Cardiac muscle cell (in vitro differentiated cells and primary cell): ENCODE results near the gene LHX4. TPM values are rescaled to one million over a fixed set of nuclear protein-coding genes. Genes with fewer than 3 reads are reported as not detected.

Experiments used
- DNase-seq, 2 donors: peaks; one replicate each; pipeline versions ENCODE4 v3.0.0 to v3.0.0-alpha.2; 2010 to 2017; ENCODE audit warnings: low read depth in 1 of 2, low spot score in 1 of 2
- H3K27ac ChIP-seq: fragments of 200-600 bp; sonication (generic); 2 replicates; pipeline ENCODE4 v1.5.1; 2016
- H3K27me3 ChIP-seq: fragments of 200-600 bp; sonication (generic); 2 replicates; pipeline ENCODE4 v1.6.0; 2016; ENCODE audit warnings: control low read depth
- H3K36me3 ChIP-seq: fragments of 200-600 bp; sonication (generic); 2 replicates; pipeline ENCODE4 v1.5.1; 2016; ENCODE audit warnings: control low read depth
- H3K4me1 ChIP-seq: fragments of 200-600 bp; sonication (generic); 2 replicates; pipeline ENCODE4 v1.8.1; 2017; ENCODE audit warnings: low read depth, mild to moderate bottlenecking, mixed run types
- H3K4me3 ChIP-seq: fragments of 200-600 bp; sonication (generic); 2 replicates; pipeline ENCODE4 v1.5.1; 2016; ENCODE audit warnings: mild to moderate bottlenecking
- H3K9me3 ChIP-seq: fragments of 200-600 bp; sonication (generic); 2 replicates; pipeline ENCODE4 v1.5.1; 2017; ENCODE audit warnings: low read depth, mild to moderate bottlenecking, control low read depth
- CTCF ChIP-seq: IDR thresholded peaks from 2 replicates; pipeline ENCODE4 v1.5.1; 2012; ENCODE audit warnings: low read depth, mild to moderate bottlenecking, low read length
- polyA plus RNA-seq: library from polyadenylated mRNA; unstranded; fragments of >200 nt; fragmentation: Nextera tagmentation; extraction: Ambion mirVana; gene quantifications from 2 replicates; pipeline ENCODE4 v1.2.1, GENCODE V29; 2016
- total RNA-seq: library from RNA; depleted of rRNA; stranded (reverse); fragments of >200 nt; gene quantifications from 2 replicates; pipeline ENCODE4 v1.2.3, GENCODE V29; 2016

The LHX4 gene
- total and polyA plus RNA-seq, 2 experiments from 2014 or later = 0.20 TPM; not detected in 1

- Histone ChIP-seq H3K27ac (no peak overlapping the region), H3K4me3 (no peak overlapping the region), H3K9me3 (no peaks in the 10 kb centered on the region), H3K4me1 (no peaks in the 10 kb centered on the region), H3K36me3 (no peaks in the 10 kb centered on the region), H3K27me3 (no peaks in the 10 kb centered on the region)
- no peak for DNase-seq
- no peak for TF ChIP-seq CTCF
Measured at GRCh38 chr1:180211860-180212229, 18.2 kb upstream of the LHX4 start.

GRCh38 chr1:180213401-180214170 is 16.5 kb upstream of the LHX4 start:
- TF ChIP-seq CTCF = no peak
- Histone ChIP-seq H3K27me3 (no peaks in the 10 kb centered on the region), H3K4me1 (no peaks in the 10 kb centered on the region), H3K27ac (no peak overlapping the region), H3K9me3 (no peaks in the 10 kb centered on the region), H3K4me3 (no peak overlapping the region), H3K36me3 (no peaks in the 10 kb centered on the region)
- peak in 1 of 2 donors; percentile 14 for DNase-seq

- no peaks in the 10 kb centered on the region for H3K36me3 ChIP-seq
- no peak overlapping the region for H3K4me3 ChIP-seq
- no peak for DNase-seq
- peaks cover 10% of the 10 kb centered on the region for H3K27me3 ChIP-seq
- H3K9me3 ChIP-seq = no peaks in the 10 kb centered on the region
- no peak for TF ChIP-seq CTCF
- H3K27ac ChIP-seq = no peak overlapping the region
- no peaks in the 10 kb centered on the region for H3K4me1 ChIP-seq
Measured at GRCh38 chr1:180215856-180216625, 14.0 kb upstream of the LHX4 start.

GRCh38 chr1:180217006-180217405 is 13.1 kb upstream of the LHX4 start:
- H3K36me3 ChIP-seq = no peaks in the 10 kb centered on the region
- DNase-seq = no peak
- no peaks in the 10 kb centered on the region for H3K9me3 ChIP-seq
- no peak overlapping the region for H3K27ac ChIP-seq
- no peak overlapping the region for H3K4me3 ChIP-seq
- peaks cover 17% of the 10 kb centered on the region for H3K27me3 ChIP-seq
- H3K4me1 ChIP-seq = no peaks in the 10 kb centered on the region
- no peak for TF ChIP-seq CTCF

GRCh38 chr1:180218806-180219765 is 11.0 kb upstream of the LHX4 start:
- no peak overlapping the region for H3K27ac ChIP-seq
- TF ChIP-seq CTCF = no peak
- peaks cover 37% of the 10 kb centered on the region for H3K27me3 ChIP-seq
- H3K9me3 ChIP-seq = no peaks in the 10 kb centered on the region
- no peak for DNase-seq
- no peaks in the 10 kb centered on the region for H3K36me3 ChIP-seq
- H3K4me3 ChIP-seq = no peak overlapping the region
- no peaks in the 10 kb centered on the region for H3K4me1 ChIP-seq
